Fibroblast of upper back skin (primary cell): ENCODE data around the gene ECHS1.

Experiments
- DNase-seq: peaks from one replicate; pipeline ENCODE4 v3.0.0-alpha.2; 2013

ECHS1 gene

DNA sequence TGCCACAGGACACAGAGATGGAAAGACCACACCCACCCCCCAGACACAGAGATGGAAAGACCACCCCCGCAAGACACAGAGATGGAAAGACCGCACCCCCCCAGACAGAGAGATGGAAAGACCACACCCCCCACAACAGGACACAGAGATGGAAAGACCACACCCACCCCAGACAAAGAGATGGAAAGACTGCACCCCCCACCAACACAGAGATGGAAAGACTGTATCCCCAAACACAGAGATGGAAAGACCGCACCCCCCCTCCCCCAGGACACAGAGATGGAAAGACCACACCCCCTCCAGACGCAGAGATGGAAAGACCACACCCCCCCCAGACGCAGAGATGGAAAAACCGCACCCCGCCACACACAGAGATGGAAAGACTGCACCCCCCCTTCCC is 56.4 kb downstream of the ECHS1 start:
- no peak for DNase-seq

DNA sequence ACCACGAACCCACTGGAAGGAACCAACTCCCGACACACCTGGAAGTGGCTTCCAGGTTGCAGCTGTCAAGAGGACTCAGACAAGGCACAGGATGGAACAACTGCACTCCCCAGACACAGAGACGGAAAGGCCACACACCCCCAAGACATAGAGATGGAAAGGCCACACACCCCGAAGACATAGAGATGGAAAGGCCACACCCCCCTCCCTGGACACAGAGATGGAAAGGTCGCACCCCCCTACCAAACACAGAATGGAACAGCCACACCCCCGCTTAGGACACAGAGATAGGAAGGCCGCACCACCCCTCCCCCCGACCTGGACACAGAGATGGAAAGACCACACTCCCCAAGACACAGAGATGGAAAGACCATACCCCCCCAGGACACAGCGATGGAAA is 56.9 kb downstream of the ECHS1 start:
- DNase-seq, result no peak

DNA sequence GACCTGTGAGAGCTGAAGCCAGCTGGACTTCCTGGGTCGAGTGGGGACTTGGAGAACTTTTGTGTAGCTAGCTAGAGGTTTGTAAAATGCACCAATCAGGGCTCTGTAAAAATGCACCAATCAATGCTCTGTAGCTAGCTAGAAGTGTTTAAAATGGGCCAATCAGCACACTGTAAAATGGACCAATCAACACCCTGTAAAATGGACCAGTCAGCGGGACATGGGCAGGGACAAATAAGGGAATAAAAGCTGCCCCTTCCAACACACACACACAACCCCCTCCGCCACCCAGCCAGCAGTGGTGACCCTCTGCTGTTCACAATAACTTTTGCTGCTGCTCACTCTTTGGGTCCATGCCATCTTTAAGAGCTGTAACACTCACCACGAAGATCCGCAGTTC is 57.3 kb downstream of the ECHS1 start:
- no peak for DNase-seq

GRCh38 chr10:133314911-133315310 is 58.2 kb downstream of the ECHS1 start:
- no peak for DNase-seq

GRCh38 chr10:133313192-133313591 is 60.0 kb downstream of the ECHS1 start:
- no peak for DNase-seq

- no peak for DNase-seq
These were observed 60.4 kb downstream of the ECHS1 start for GRCh38 chr10:133312769-133313145.
